IMR-90 (cell line): ENCODE measurements around the gene ZDHHC7. TPM values are rescaled to one million over a fixed set of nuclear protein-coding genes. Genes with fewer than 3 reads are reported as not detected.
A peak's percentile ranks its signal among the peaks of the same experiment; 100 is the strongest.

Source experiments
- ATAC-seq: fragments of 200-7000 bp; cut with Tn5 transposase; 2 replicates; pipeline ENCODE4 v1.9.1; 2020; ENCODE audit warnings: low read depth, mild to moderate bottlenecking, moderate library complexity
- BruUV-seq: library from RNA; stranded (reverse); fragments of 400-500 nt; replicated peaks from 2 replicates; lab custom pipeline; 2021; lab: Mats Ljungman, UMichigan
- CTCF ChIA-PET: fragments of 300-600 bp; formaldehyde crosslinking; extraction: SDS; loops from one replicate; lab custom pipeline; 2021; ENCODE audit warnings: antibody characterized with exemption; lab: Yijun Ruan, JAX
- POLR2A ChIA-PET: fragments of 300-600 bp; sonication (Branson Sonifier 250); formaldehyde crosslinking; loops from one replicate; lab custom pipeline; 2022; ENCODE audit warnings: antibody characterized with exemption; ENCODE audit not compliant: unreplicated experiment; lab: Charles Lee
- DNase-seq: peaks from one replicate; pipeline ENCODE4 v3.0.0; 2013
- H2AFZ ChIP-seq: replicated peaks from 2 replicates; pipeline ENCODE3; 2013; ENCODE audit warnings: low read length, mild to moderate bottlenecking; ENCODE audit not compliant: poor library complexity
- H2AK5ac ChIP-seq: 2 replicates; pipeline ENCODE4 v1.6.1; 2013; ENCODE audit warnings: low read depth, low read length, inconsistent platforms
- H2AK9ac ChIP-seq: replicated peaks from 2 replicates; pipeline ENCODE3; 2013; ENCODE audit warnings: mild to moderate bottlenecking, low read depth, low read length, moderate library complexity; ENCODE audit not compliant: poor library complexity
- H2BK120ac ChIP-seq: 2 replicates; pipeline ENCODE4 v1.6.1; 2013; ENCODE audit warnings: low read depth, low read length, inconsistent platforms
- H2BK15ac ChIP-seq: 3 replicates; pipeline ENCODE4 v1.6.1; 2013; ENCODE audit warnings: low read depth, low read length, inconsistent platforms
- H2BK20ac ChIP-seq: 2 replicates; pipeline ENCODE4 v1.6.1; 2013; ENCODE audit warnings: low read depth, mild to moderate bottlenecking, inconsistent platforms, low read length, moderate library complexity
- H2BK5ac ChIP-seq: 2 replicates; pipeline ENCODE4 v1.6.1; 2013; ENCODE audit warnings: mild to moderate bottlenecking, low read depth, low read length, inconsistent platforms; ENCODE audit not compliant: poor library complexity, severe bottlenecking
- H3K14ac ChIP-seq: replicated peaks from 2 replicates; pipeline ENCODE4 v1.6.1; 2013; ENCODE audit warnings: low read depth, low read length, inconsistent platforms
- H3K18ac ChIP-seq: 2 replicates; pipeline ENCODE4 v1.6.1; 2013; ENCODE audit warnings: low read depth, low read length, control low read depth
- H3K23ac ChIP-seq: 2 replicates; pipeline ENCODE4 v1.6.1; 2013; ENCODE audit warnings: low read depth, low read length, inconsistent platforms
- H3K27ac ChIP-seq: 2 replicates; pipeline ENCODE4 v1.5.1; 2013; ENCODE audit warnings: mild to moderate bottlenecking, control low read depth, low read length; ENCODE audit not compliant: insufficient read depth
- H3K27me3 ChIP-seq: 2 replicates; pipeline ENCODE4 v1.6.1; 2013; ENCODE audit warnings: low read length; ENCODE audit not compliant: control insufficient read depth, insufficient read depth
- H3K36me3 ChIP-seq: 2 replicates; pipeline ENCODE4 v1.6.1; 2013; ENCODE audit warnings: low read length, mixed read lengths; ENCODE audit not compliant: control insufficient read depth, insufficient read depth
- H3K4ac ChIP-seq: 2 replicates; pipeline ENCODE4 v1.6.1; 2013; ENCODE audit warnings: low read depth, low read length, inconsistent platforms
- H3K4me1 ChIP-seq: 2 replicates; pipeline ENCODE4 v1.6.1; 2013; ENCODE audit warnings: low read length, mixed read lengths; ENCODE audit not compliant: control insufficient read depth, insufficient read depth
- H3K4me2 ChIP-seq: 2 replicates; pipeline ENCODE4 v1.6.1; 2013; ENCODE audit warnings: low read depth, mild to moderate bottlenecking, control low read depth, low read length, moderate library complexity
- H3K4me3 ChIP-seq: 2 replicates; pipeline ENCODE4 v1.5.1; 2013; ENCODE audit warnings: low read depth, mild to moderate bottlenecking, control low read depth, low read length, moderate library complexity; ENCODE audit not compliant: insufficient read depth
- H3K56ac ChIP-seq: 2 replicates; pipeline ENCODE4 v1.6.1; 2013; ENCODE audit warnings: low read length, inconsistent platforms; ENCODE audit not compliant: insufficient read depth; ENCODE audit errors: extremely low read depth
- H3K79me1 ChIP-seq, 2 experiments: 2 replicates each; pipeline ENCODE4 v1.6.1; 2013; ENCODE audit warnings: low read length in 2 of 2, inconsistent platforms in 1 of 2, low read depth in 1 of 2
- H3K9ac ChIP-seq: 2 replicates; pipeline ENCODE4 v1.6.1; 2013; ENCODE audit warnings: low read depth, low read length, control low read depth
- H3K9me1 ChIP-seq: 2 replicates; pipeline ENCODE4 v1.6.1; 2013; ENCODE audit warnings: low read length, inconsistent platforms; ENCODE audit not compliant: insufficient read depth
- H3K9me3 ChIP-seq: 2 replicates; pipeline ENCODE4 v1.6.1; 2013; ENCODE audit warnings: low read length; ENCODE audit not compliant: control insufficient read depth, insufficient read depth
- H4K20me1 ChIP-seq: 2 replicates; pipeline ENCODE4 v1.6.1; 2013; ENCODE audit warnings: low read length, inconsistent platforms; ENCODE audit not compliant: insufficient read depth
- H4K5ac ChIP-seq: 2 replicates; pipeline ENCODE4 v1.6.1; 2013; ENCODE audit warnings: mild to moderate bottlenecking, low read depth, low read length, control low read depth
- H4K8ac ChIP-seq, 2 experiments: 2 replicates each; pipeline ENCODE4 v1.6.1; 2013; ENCODE audit warnings: low read depth in 2 of 2, low read length in 2 of 2, control low read depth in 1 of 2, inconsistent platforms in 1 of 2
- H4K91ac ChIP-seq: 2 replicates; pipeline ENCODE4 v1.6.1; 2013; ENCODE audit warnings: low read depth, low read length, inconsistent platforms; ENCODE audit not compliant: insufficient read depth
- CTCF ChIP-seq: conservative IDR thresholded peaks from 2 replicates; pipeline ENCODE4 v1.5.1; 2012; ENCODE audit warnings: mild to moderate bottlenecking, low read depth, low read length, improper control_type of control experiment
- ELK1 ChIP-seq: fragments of 150-350 bp; IDR thresholded peaks from 2 replicates; pipeline ENCODE4 v1.6.1; 2016; ENCODE audit warnings: low read depth, mild to moderate bottlenecking, low read length, moderate library complexity, borderline replicate concordance
- FOS ChIP-seq: fragments of 150-350 bp; IDR thresholded peaks from 2 replicates; pipeline ENCODE4 v1.6.1; 2016; ENCODE audit warnings: low read depth, low read length
- USF2 ChIP-seq: fragments of 150-350 bp; IDR thresholded peaks from 2 replicates; pipeline ENCODE4 v1.6.1; 2017; ENCODE audit warnings: mild to moderate bottlenecking, antibody characterized with exemption, low read length, low read depth
- WGBS, 2 experiments: methylation state at CpG; one replicate each; pipeline versions ENCODE4 v1.1.5 to v1.1.7; 2013; ENCODE audit warnings: missing lambda C conversion rate in 2 of 2; ENCODE audit not compliant: insufficient read length in 1 of 2; ENCODE audit errors: extremely low coverage in 2 of 2; 5-methylcytosine and 5-hydroxymethylcytosine counted together
- dilution Hi-C: fragments of 300-500 bp; cut with HindIII; formaldehyde crosslinking; loops from one replicate; pipeline ENCODE4 v1.14.3; 2018; ENCODE audit warnings: low sequenced_read_pairs; ENCODE audit not compliant: unreplicated experiment
- in situ Hi-C: fragments of 300-500 bp; cut with MboI; formaldehyde crosslinking; loops from 3 replicates; pipeline ENCODE4 v1.14.3; 2019; ENCODE audit warnings: low sequenced_read_pairs, inconsistent platforms, mixed read lengths
- intact Hi-C: fragments of 100-400 bp; cut with micrococcal nuclease; formaldehyde crosslinking; loops from 2 replicates; pipeline ENCODE4 v1.10.0; 2022
- polyA plus RNA-seq, 3 experiments: library from polyadenylated mRNA; depleted of rRNA; stranded (reverse); fragments of >200 nt; gene quantifications; 2 replicates each; pipeline ENCODE4 v1.2.3, GENCODE V29; 2012; ENCODE audit warnings: low replicate concordance in 1 of 3
- total RNA-seq: library from RNA; depleted of rRNA; stranded (reverse); fragments of >200 nt; gene quantifications from 2 replicates; pipeline ENCODE4 v1.2.3, GENCODE V29; 2012

Gene ZDHHC7
- total and polyA plus RNA-seq, 2 of the 4 experiments (the other 2 are of a cell fraction): 80.1 to 97.1 TPM

- TF ChIP-seq ELK1: no peak
These were observed 34.5 kb downstream of the ZDHHC7 start (continued) for GRCh38 chr16:84976644-84977400.

GRCh38 chr16:84975522-84975921 is 35.8 kb downstream of the ZDHHC7 start:
- no peak for DNase-seq
- Histone ChIP-seq H4K91ac (no peak overlapping the region), H3K56ac (no peak overlapping the region), H2AK5ac (no peak overlapping the region), H2AFZ (no peak overlapping the region), H3K79me1 (peaks cover 21 to 75% of the 10 kb centered on the region in 2 experiments), H3K27ac (no peak overlapping the region), H3K9me1 (peaks cover 16% of the 10 kb centered on the region), H4K8ac (no peak overlapping the region), H2BK120ac (no peak overlapping the region), H3K9ac (no peak overlapping the region), H3K18ac (no peak overlapping the region), H2BK15ac (no peak overlapping the region), H4K5ac (no peak overlapping the region), H2BK20ac (no peak overlapping the region), H4K20me1 (0 out of 2 replicates have a peak, but pooled peaks cover 3% of the 10 kb centered on the region), H3K23ac (no peak overlapping the region), H3K27me3 (no peaks in the 10 kb centered on the region), H3K4me2 (no peak overlapping the region), H2AK9ac (no peak overlapping the region), H3K36me3 (peaks cover 39% of the 10 kb centered on the region), H2BK5ac (peak overlapping the region; percentile 7), H3K4me1 (peaks cover 22% of the 10 kb centered on the region), H3K4ac (no peak overlapping the region), H3K14ac (no peak overlapping the region), H3K4me3 (no peak overlapping the region), H3K9me3 (no peaks in the 10 kb centered on the region)
- POLR2A ChIA-PET: no interaction called here
- TF ChIP-seq USF2 (no peak), FOS (no peak), CTCF (no peak)
- TSS peak; percentile 78 for BruUV-seq
- dilution Hi-C loops: no loop called here
- WGBS, 2 experiments: 90% methylated on average over 14 of the region's 22 CpGs; no CpG with 5 or more reads in 1 of the 2 experiments
- in situ Hi-C loops: no loop called here
- CTCF ChIA-PET: no interaction called here
- ATAC-seq: no peak
- intact Hi-C loops: no loop called here
